NCI-H1092 (cell line): ENCODE results near the gene HES7.
A peak's percentile ranks its signal among the peaks of the same experiment; 100 is the strongest.
"Not testable (repeated sequence)": the region's sequence is repeated elsewhere in the genome, so short reads cannot be mapped to it uniquely, and the experiment has no call there.

Experiments used
- DNase-seq: peaks from one replicate; lab custom pipeline; 2025; lab: John Stamatoyannopoulos, UW

HES7 gene

DNA sequence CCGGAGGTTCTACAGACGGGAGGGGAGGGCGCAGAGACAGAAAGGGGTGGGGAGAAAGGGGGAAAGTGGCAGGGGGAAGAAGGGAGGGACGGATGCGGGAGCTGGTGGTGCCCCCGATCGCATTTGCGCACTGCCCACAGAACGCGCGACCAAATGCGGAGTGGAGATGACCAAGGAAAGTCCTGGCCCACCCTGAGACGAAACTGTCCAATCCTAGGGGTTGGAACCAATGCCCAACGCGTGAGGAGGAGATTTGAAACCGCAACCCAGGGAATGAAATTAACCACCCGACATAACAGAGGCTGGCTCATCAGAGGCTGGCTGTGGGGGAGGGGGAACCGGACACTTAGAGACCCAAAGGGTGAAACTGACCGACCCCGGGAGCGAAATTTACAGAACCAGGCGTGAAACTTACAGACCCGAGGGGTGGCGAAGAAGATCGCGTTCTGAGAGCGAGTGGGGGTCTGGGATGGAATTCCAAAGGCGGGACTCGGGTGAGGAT is 1.4 kb downstream of the HES7 start:
- DNase-seq: no peak

GRCh38 chr17:8121681-8122421 is 2.1 kb downstream of the HES7 start:
- peak; percentile 13 for DNase-seq

DNA sequence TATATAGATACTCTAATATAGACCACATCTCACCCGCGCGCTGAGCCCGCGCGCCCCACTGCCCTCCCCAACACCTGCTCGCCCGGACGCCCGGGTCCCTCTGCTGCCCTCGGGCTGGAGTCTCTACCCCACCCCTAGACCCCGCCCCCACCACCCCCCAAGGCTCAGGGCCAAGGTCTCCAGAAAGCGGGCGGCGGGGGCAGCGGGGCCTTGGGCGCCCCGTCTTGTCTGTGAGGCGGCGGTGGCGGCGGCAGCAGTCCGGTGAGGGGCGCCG is 2.6 kb downstream of the HES7 start:
- no peak for DNase-seq

DNA sequence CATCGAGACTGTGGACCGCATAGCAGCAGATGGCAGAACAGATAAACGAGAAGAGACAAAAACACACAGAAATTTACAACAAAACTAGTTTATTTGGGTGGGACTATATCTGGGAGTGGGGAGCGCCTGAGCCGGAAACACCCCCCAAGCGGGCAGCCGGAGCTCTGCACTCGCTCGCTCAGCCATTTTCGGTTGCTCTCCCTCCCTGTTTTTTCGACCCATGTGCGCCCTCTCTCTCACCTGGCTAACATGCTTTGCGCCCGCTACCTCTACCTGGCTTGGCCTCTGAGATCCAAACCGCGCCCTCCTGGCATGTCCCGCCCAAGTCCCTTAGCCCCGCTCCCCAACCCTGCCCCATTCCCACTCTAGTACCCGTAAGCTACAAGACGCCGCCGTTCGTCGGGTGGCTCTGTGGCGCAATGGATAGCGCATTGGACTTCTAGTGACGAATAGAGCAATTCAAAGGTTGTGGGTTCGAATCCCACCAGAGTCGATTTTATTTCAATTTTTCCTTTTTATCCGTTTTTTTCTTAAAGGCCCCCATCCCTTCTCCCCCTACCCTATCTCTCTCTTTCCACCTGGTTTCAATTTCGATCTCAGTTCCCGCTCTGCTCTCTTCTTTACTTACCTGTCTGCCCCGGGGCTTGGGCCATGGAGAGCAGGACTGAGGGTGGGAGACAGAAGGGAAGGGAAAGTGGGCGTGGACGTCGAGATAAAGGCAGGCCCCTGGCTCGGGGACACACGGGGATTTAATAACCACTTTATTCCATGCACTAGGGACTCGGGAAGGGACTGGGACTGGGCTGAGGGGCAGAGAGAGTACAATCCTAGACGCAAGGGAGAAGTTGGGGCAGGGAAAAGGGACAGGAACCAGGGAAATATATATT is 3.1 kb downstream of the HES7 start:
- no peak for DNase-seq

DNA sequence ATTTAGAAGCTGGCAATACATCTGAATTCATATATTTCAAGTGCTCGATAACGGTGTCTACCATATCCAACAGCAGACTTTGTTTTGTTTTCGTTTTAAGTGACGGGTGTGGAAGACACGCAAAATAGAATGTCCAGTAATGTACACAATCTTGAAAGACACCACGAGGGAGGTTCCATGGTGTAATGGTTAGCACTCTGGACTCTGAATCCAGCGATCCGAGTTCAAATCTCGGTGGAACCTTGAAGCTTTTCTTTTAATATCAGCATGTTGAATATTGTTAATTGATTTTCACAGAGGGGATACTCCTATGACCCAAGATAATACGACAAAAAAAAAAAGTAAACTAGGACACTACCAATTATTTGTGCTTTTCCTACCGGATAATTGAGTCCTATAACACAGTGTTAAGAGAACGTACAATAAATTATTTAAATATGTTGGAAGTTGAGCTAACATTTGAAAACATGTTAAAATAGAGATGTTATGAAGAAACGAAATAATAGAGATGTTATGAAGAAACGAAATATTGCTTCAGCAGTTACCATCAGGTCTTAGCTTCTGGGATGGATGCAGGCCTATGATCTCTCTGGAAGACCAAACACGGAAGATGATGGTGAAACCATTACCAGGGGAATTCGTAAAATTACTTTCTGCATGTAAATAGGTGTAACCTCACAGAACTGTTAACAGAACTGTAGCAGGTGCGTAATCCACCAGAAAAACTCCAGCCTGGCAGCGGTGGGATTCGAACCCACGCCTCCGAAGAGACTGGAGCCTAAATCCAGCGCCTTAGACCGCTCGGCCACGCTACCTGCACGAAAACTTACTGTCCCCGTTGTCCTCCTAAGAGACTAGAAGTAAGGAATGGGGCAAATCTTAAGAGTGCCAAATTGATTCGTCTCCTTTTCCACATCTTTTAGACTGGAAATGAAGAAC is 4.1 kb downstream of the HES7 start:
- DNase-seq: peak; percentile 74

DNA sequence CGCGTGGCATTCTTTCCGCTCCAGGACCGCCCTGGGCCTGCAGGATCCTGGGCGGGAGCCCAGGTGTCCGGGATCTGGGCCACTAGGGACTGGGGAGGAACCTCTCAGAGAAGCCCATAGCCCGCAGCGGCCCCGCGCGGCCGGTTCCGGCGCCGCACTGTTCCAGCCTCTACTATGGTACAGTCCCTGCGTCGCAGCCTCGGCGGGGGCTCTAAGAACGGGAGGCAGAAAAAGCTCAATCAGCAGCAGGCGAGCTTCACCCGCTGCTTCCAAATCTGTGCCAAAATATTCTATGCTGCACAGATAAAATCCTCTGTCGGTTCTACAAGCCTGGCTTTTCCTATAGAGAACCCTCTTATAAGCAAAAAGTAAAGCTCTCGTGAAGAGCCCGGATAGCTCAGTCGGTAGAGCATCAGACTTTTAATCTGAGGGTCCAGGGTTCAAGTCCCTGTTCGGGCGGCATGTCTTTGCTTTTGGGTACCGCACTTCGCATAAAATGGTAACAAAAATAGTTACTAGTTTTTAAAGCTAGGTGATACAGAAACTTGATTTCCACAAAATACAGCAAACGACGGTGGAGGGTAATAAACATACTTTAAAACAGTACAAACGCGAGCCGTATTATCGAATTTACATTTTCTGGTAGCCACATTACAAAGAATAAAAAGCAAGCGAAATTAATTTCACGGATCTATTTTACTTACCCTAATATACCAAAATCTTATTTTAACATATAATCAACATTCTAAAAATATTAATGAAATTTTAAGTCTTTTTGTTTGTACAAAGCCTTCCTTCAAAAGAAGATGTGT is 4.9 kb downstream of the HES7 start:
- peak; percentile 61 for DNase-seq

- DNase-seq: no peak
These were observed 5.7 kb downstream of the HES7 start, which contains the start of gene ALOXE3 for GRCh38 chr17:8117980-8118768. Gene ALOXE3, minus strand, starts transcription at chr17:8118514. Its CDS starts 524 bp downstream, at chr17:8117990.

DNA sequence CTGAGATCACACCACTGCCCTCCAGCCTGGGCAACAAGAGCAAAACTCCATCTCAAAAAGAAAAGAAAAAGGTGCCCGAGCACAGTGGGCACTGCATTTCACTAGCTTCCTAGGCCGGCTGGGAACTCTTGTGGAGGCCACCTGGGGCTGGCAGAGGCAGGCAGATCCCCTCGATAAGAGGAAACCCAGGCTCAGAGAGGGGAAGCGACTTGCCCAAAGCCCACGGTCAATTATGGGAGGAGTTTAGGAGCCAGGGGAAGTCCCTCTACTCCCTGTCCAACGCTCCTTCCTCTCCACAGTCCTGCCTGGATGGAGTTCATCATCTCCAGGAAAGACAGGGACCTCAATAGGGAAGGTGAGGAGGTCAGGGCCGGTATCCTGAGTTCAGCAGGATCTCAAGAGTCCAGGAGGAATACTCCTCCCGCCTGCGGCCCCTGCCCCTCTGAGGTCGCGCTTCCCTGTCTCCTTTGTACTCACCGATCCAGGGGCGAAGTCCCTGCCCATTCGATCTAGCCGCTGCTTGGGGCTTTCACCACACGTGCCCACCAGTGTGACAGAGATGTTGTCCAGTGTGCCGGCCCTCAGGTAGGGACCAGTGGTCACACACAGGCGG is 6.4 kb downstream of the HES7 start:
- DNase-seq: no peak

DNA sequence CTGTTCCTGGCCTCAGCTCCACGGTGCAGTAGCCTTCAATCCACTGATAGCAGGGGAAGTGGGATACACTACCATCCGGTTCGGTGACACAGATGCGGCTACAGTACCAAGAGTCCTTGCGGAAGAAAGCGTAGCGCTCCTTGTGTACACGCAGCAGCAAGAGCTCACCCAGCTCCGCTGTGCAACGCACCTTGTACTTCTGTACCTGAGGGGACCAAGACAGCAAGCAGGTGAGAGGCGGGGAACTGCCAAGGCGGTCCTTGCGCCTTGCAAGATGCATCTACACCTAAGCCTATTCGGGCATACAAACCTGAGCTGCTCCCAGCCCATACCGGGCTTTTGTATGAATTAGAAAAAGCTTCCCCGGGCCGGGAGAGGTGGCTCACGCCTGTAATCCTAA is 7.1 kb downstream of the HES7 start:
- DNase-seq: no peak

GRCh38 chr17:8110907-8111306 is 13.0 kb downstream of the HES7 start:
- DNase-seq: no peak

GRCh38 chr17:8110456-8110804 is 13.5 kb downstream of the HES7 start:
- DNase-seq: no peak

GRCh38 chr17:8109661-8110455 is 14.0 kb downstream of the HES7 start:
- DNase-seq: no peak

GRCh38 chr17:8108972-8109660 is 14.8 kb downstream of the HES7 start:
- DNase-seq: no peak

- not testable (repeated sequence) for DNase-seq
These were observed 16.9 kb downstream of the HES7 start for GRCh38 chr17:8106980-8107379.

DNA sequence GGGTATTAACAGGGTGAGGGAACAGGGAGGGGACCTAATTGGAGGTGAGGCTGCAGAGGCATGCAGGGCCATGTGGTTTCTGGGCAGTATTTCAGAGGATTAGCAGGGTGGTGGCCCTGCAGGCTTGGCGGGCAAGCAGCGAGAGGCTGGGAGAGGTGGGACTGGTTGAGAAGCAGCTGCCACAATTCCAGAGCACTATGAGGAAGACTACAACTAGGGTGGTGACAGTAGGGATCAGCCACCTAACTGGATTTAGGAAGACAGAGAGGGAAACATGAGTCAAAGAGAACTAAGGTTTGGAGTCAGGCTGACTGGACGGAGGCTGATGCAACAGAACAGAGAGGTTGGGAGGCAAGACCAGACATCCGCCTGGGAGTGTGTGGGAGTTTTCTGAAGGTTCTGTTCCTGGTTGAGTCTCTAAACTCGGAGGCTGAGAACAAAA is 17.9 kb downstream of the HES7 start:
- no peak for DNase-seq

- DNase-seq: no peak
These were observed 19.0 kb downstream of the HES7 start for GRCh38 chr17:8104911-8105310.

DNA sequence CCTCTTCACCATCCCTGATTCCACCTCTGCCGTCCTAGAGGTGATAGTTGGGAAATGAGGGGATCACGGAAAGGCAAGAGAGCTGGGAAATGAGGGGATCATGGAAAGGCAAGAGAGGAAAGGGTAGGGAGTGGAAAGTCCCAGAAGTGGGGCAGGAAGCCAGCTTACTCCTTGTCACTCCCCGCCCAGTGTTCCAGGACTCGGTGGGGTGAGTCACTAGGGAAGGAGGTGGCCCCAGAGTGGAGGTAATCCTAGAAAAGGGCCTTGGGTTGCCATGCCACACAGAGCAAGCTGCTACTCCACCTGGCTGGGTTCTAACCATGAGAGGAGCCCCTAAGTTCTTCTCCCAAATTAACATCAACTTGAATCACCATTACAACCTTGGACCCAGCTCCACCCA is 20.4 kb downstream of the HES7 start:
- no peak for DNase-seq

DNA sequence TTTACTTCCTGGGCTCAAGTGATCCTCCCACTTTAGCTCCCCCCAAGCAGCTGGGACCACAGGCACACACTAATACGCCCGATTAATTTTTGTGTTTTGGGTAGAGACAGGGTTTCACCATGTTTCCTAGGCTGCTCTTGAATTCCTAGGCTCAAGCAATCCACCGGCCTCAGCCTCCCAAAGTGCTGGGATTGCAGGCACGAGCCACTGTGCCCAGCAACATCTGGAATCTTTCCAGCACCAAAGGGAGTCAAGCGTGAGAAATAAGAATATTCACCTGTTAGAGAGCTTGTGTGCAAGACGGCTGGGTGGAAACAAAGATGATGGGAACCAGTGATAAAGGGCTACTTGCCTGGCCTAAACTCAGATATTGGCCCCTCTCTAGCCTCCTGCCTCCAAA is 22.2 kb downstream of the HES7 start:
- no peak for DNase-seq

- no peak for DNase-seq
These were observed 23.1 kb downstream of the HES7 start for GRCh38 chr17:8100763-8101162.
